Measurements from ENCODE around the gene SMARCD3.

SMARCD3 gene

DNA sequence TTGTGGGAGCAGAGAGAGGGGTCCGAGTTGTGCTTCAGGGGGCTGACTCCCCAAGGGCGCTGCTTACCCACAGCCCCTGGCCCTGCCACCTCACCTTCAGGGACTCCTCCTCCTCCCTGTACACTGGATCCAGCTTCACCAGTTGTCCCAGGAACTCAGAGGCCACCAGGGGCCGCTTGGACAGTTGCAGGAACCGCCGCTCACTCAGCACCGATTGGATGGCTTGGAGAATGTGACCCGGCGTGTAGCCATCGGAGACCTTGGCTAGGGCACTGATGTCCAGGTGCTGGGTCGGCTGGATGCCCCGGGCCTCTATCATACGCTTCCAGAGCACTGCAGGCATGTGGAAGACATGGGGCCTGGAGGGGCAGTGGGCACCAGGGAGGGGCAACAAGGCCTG, 57.0 kb downstream of the SMARCD3 start:
- TF ChIP-seq POLR2AphosphoS5 (IDR thresholded peaks at IDR 0.05; ENCODE audit: low read depth) (no peak), CTCF (IDR thresholded peaks at IDR 0.05; ENCODE audit: insufficient read depth, low read length) (no peak), SPI1 (IDR thresholded peaks at IDR 0.05; ENCODE audit: borderline replicate concordance, low read depth) (no peak), GABPA (IDR thresholded peaks at IDR 0.05; ENCODE audit: low read depth) (no peak)
- TF ChIP-seq, protein P1, sequence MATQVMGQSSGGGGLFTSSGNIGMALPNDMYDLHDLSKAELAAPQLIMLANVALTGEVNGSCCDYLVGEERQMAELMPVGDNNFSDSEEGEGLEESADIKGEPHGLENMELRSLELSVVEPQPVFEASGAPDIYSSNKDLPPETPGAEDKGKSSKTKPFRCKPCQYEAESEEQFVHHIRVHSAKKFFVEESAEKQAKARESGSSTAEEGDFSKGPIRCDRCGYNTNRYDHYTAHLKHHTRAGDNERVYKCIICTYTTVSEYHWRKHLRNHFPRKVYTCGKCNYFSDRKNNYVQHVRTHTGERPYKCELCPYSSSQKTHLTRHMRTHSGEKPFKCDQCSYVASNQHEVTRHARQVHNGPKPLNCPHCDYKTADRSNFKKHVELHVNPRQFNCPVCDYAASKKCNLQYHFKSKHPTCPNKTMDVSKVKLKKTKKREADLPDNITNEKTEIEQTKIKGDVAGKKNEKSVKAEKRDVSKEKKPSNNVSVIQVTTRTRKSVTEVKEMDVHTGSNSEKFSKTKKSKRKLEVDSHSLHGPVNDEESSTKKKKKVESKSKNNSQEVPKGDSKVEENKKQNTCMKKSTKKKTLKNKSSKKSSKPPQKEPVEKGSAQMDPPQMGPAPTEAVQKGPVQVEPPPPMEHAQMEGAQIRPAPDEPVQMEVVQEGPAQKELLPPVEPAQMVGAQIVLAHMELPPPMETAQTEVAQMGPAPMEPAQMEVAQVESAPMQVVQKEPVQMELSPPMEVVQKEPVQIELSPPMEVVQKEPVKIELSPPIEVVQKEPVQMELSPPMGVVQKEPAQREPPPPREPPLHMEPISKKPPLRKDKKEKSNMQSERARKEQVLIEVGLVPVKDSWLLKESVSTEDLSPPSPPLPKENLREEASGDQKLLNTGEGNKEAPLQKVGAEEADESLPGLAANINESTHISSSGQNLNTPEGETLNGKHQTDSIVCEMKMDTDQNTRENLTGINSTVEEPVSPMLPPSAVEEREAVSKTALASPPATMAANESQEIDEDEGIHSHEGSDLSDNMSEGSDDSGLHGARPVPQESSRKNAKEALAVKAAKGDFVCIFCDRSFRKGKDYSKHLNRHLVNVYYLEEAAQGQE (IDR thresholded peaks at IDR 0.05; ENCODE audit: insufficient replicate concordance, low read depth), result no peak

DNA sequence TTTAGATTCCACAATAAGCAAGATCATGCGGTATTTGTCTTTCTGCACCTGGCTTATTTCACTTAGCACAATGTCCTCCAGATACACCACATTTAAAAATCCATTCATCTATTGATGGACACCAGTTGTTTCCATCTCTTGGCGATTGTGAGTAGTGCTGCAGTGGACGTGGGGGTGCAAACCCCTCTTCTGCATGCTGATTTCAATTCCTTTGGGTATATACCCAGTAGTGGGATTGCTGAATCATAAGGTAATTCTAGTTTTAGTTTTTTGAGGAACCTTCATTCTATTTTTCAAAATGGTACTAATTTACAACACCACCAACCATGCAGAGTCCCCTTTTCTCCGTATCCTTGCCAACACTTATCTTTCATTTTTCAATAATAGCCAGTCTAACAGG, 59.5 kb downstream of the SMARCD3 start:
- TF ChIP-seq POLR2AphosphoS5 (IDR thresholded peaks at IDR 0.05; ENCODE audit: low read depth) (no peak), SPI1 (IDR thresholded peaks at IDR 0.05; ENCODE audit: borderline replicate concordance, low read depth) (no peak), CTCF (IDR thresholded peaks at IDR 0.05; ENCODE audit: insufficient read depth, low read length) (no peak), GABPA (IDR thresholded peaks at IDR 0.05; ENCODE audit: low read depth) (no peak)
- TF ChIP-seq, protein P1 (IDR thresholded peaks at IDR 0.05; ENCODE audit: insufficient replicate concordance, low read depth), result no peak
- DNase-seq (ENCODE audit: low read depth in 1 of 2, low spot score in 1 of 2), result no peak
- peaks cover 12% of the 10 kb centered on the region for H3K27me3 ChIP-seq (ENCODE audit: insufficient read depth, poor library complexity, severe bottlenecking)
- no peak overlapping the region for H3K27ac ChIP-seq (replicated peaks)
- no peak overlapping the region for H3K4me3 ChIP-seq (replicated peaks; ENCODE audit: insufficient read depth, low read length)

More for the DNA sequence above, 57.0 kb downstream of the SMARCD3 start:
- H3K27ac ChIP-seq (replicated peaks), result no peak overlapping the region
- no peak for DNase-seq (ENCODE audit: low read depth in 1 of 2, low spot score in 1 of 2)
- H3K27me3 ChIP-seq (ENCODE audit: insufficient read depth, poor library complexity, severe bottlenecking), result peaks cover 22% of the 10 kb centered on the region
- H3K4me3 ChIP-seq (replicated peaks; ENCODE audit: insufficient read depth, low read length), result no peak overlapping the region
